OCI-LY7 (cell line): ENCODE data around the gene TSPAN8.

Experiments
- CTCF ChIP-seq: fragments of 200-600 bp; sonication (generic); conservative IDR thresholded peaks from 2 replicates; pipeline ENCODE4 v1.5.1; 2014; ENCODE audit warnings: mild to moderate bottlenecking, antibody characterized with exemption, low read length, moderate library complexity, mixed read lengths
- EZH2phosphoT487 ChIP-seq: fragments of 200-600 bp; sonication (generic); IDR thresholded peaks from 2 replicates; pipeline ENCODE4 v1.6.1; 2018; ENCODE audit warnings: low read depth, borderline replicate concordance, mild to moderate bottlenecking, mixed run types, antibody characterized with exemption, low read length, moderate library complexity, mixed read lengths

- TF ChIP-seq CTCF (no peak), EZH2phosphoT487 (no peak)
Measured at GRCh38 chr12:71169286-71169685, 11.5 kb upstream of the TSPAN8 start.
